ENCODE results near the gene LUC7L2.

- TF ChIP-seq, protein P1, sequence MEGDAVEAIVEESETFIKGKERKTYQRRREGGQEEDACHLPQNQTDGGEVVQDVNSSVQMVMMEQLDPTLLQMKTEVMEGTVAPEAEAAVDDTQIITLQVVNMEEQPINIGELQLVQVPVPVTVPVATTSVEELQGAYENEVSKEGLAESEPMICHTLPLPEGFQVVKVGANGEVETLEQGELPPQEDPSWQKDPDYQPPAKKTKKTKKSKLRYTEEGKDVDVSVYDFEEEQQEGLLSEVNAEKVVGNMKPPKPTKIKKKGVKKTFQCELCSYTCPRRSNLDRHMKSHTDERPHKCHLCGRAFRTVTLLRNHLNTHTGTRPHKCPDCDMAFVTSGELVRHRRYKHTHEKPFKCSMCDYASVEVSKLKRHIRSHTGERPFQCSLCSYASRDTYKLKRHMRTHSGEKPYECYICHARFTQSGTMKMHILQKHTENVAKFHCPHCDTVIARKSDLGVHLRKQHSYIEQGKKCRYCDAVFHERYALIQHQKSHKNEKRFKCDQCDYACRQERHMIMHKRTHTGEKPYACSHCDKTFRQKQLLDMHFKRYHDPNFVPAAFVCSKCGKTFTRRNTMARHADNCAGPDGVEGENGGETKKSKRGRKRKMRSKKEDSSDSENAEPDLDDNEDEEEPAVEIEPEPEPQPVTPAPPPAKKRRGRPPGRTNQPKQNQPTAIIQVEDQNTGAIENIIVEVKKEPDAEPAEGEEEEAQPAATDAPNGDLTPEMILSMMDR (IDR thresholded peaks at IDR 0.05; ENCODE audit: insufficient read depth, low read length): no peak
- TF ChIP-seq POLR2AphosphoS5 (IDR thresholded peaks at IDR 0.05; ENCODE audit: low read depth): no peak
- TF ChIP-seq, protein P2, sequence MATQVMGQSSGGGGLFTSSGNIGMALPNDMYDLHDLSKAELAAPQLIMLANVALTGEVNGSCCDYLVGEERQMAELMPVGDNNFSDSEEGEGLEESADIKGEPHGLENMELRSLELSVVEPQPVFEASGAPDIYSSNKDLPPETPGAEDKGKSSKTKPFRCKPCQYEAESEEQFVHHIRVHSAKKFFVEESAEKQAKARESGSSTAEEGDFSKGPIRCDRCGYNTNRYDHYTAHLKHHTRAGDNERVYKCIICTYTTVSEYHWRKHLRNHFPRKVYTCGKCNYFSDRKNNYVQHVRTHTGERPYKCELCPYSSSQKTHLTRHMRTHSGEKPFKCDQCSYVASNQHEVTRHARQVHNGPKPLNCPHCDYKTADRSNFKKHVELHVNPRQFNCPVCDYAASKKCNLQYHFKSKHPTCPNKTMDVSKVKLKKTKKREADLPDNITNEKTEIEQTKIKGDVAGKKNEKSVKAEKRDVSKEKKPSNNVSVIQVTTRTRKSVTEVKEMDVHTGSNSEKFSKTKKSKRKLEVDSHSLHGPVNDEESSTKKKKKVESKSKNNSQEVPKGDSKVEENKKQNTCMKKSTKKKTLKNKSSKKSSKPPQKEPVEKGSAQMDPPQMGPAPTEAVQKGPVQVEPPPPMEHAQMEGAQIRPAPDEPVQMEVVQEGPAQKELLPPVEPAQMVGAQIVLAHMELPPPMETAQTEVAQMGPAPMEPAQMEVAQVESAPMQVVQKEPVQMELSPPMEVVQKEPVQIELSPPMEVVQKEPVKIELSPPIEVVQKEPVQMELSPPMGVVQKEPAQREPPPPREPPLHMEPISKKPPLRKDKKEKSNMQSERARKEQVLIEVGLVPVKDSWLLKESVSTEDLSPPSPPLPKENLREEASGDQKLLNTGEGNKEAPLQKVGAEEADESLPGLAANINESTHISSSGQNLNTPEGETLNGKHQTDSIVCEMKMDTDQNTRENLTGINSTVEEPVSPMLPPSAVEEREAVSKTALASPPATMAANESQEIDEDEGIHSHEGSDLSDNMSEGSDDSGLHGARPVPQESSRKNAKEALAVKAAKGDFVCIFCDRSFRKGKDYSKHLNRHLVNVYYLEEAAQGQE (IDR thresholded peaks at IDR 0.05; ENCODE audit: insufficient replicate concordance, low read depth): no peak
- no peak for TF ChIP-seq GABPA (IDR thresholded peaks at IDR 0.05; ENCODE audit: low read depth)
- TF ChIP-seq SPI1 (IDR thresholded peaks at IDR 0.05; ENCODE audit: borderline replicate concordance, low read depth): no peak
Observed at GRCh38 chr7:139361523-139361922, 1.8 kb downstream of the LUC7L2 start.
